Fibroblast of lung (primary cell): ENCODE measurements around the gene PPP2R3B. TPM values are rescaled to one million over a fixed set of nuclear protein-coding genes. Genes with fewer than 3 reads are reported as not detected.

Source experiments
- DNase-seq, 2 donors: peaks; one replicate each; pipeline versions ENCODE4 v3.0.0 to v3.0.0-alpha.2; 2010; ENCODE audit warnings: low read depth in 2 of 2
- H2AFZ ChIP-seq: 2 replicates; pipeline ENCODE4 v1.5.1; 2012; ENCODE audit warnings: low read length, control low read depth, inconsistent platforms
- H3K27ac ChIP-seq: 2 replicates; pipeline ENCODE4 v1.5.1; 2011; ENCODE audit warnings: low read length, control low read depth; ENCODE audit not compliant: insufficient read depth
- H3K27me3 ChIP-seq: 2 replicates; pipeline ENCODE4 v1.5.1; 2011; ENCODE audit warnings: mild to moderate bottlenecking, low read length; ENCODE audit not compliant: control insufficient read depth, insufficient read depth
- H3K36me3 ChIP-seq: 2 replicates; pipeline ENCODE4 v1.5.1; 2011; ENCODE audit warnings: low read length; ENCODE audit not compliant: control insufficient read depth, insufficient read depth
- H3K4me1 ChIP-seq: 2 replicates; pipeline ENCODE4 v1.5.1; 2011; ENCODE audit warnings: low read length; ENCODE audit not compliant: control insufficient read depth, insufficient read depth; ENCODE audit errors: extremely low read depth
- H3K4me2 ChIP-seq: 2 replicates; pipeline ENCODE4 v1.5.1; 2011; ENCODE audit warnings: low read length, control low read depth; ENCODE audit not compliant: insufficient read depth; ENCODE audit errors: extremely low read depth
- H3K4me3 ChIP-seq, 4 experiments: fragments of 200-600 bp in 1 of 4; sonication (generic) in 1 of 4; replicated peaks in 1 of 4; 2 replicates each; pipeline ENCODE4 v1.5.1; 2011 to 2016; ENCODE audit warnings: low read length in 4 of 4, low read depth in 3 of 4, mild to moderate bottlenecking in 3 of 4, control low read depth in 2 of 4, inconsistent platforms in 1 of 4, mixed read lengths in 1 of 4; ENCODE audit not compliant: insufficient read depth in 1 of 4; ENCODE audit errors: control extremely low read depth in 1 of 4
- H3K79me2 ChIP-seq: 2 replicates; pipeline ENCODE4 v1.5.1; 2012; ENCODE audit warnings: mild to moderate bottlenecking, low read length, inconsistent platforms; ENCODE audit not compliant: control insufficient read depth, insufficient read depth
- H3K9ac ChIP-seq: 2 replicates; pipeline ENCODE4 v1.5.1; 2011; ENCODE audit warnings: mild to moderate bottlenecking, low read length, control low read depth; ENCODE audit not compliant: insufficient read depth
- H3K9me3 ChIP-seq: 2 replicates; pipeline ENCODE4 v1.5.1; 2012; ENCODE audit warnings: low read depth, low read length; ENCODE audit not compliant: control insufficient read depth, insufficient read depth
- H4K20me1 ChIP-seq: 2 replicates; pipeline ENCODE4 v1.5.1; 2011; ENCODE audit warnings: low read length; ENCODE audit not compliant: control insufficient read depth, insufficient read depth; ENCODE audit errors: extremely low read depth
- CTCF ChIP-seq, 2 donors: IDR thresholded peaks in 1 of 2; conservative IDR thresholded peaks in 1 of 2; 1 replicate in 1 of 2; 2 replicates in 1 of 2; pipeline ENCODE4 v1.5.1; 2011 to 2012; ENCODE audit warnings: low read length in 2 of 2, control low read depth in 1 of 2, inconsistent platforms in 1 of 2, low read depth in 1 of 2, mild to moderate bottlenecking in 1 of 2
- EZH2 ChIP-seq: IDR thresholded peaks from 2 replicates; pipeline ENCODE4 v1.5.1; 2012; ENCODE audit warnings: low read length, control low read depth, mild to moderate bottlenecking; ENCODE audit errors: missing control alignments
- polyA plus RNA-seq, 2 donors: library from polyadenylated mRNA; depleted of rRNA in 1 of 2; stranded (reverse) in 1 of 2; unstranded in 1 of 2; fragments of >200 nt; gene quantifications; 2 replicates each; pipeline ENCODE4 v1.2.1, GENCODE V29; 2011 to 2012; ENCODE audit warnings: missing spikeins in 1 of 2
- total RNA-seq: library from RNA; depleted of rRNA; stranded (reverse); fragments of >200 nt; gene quantifications from 2 replicates; pipeline ENCODE4 v1.2.1, GENCODE V29; 2014

Gene PPP2R3B
- total and polyA plus RNA-seq, 2 donors (not counting 1 experiment from before 2014, with no cell fraction given) = 3.2 to 14.7 TPM

- TF ChIP-seq CTCF (conservative IDR thresholded peaks at IDR 0.05 in 1 of 2, IDR thresholded peaks at IDR 0.05 in 1 of 2; ENCODE audit: low read depth in 1 of 2, low read length in 2 of 2) (no peak), EZH2 (no peak)
Measured at GRCh38 chrX:295136-295535, 91.6 kb downstream of the PPP2R3B start.

GRCh38 chrX:292900-293897 is 93.5 kb downstream of the PPP2R3B start:
- TF ChIP-seq CTCF (conservative IDR thresholded peaks at IDR 0.05 in 1 of 2, IDR thresholded peaks at IDR 0.05 in 1 of 2; ENCODE audit: low read depth in 1 of 2, low read length in 2 of 2) (no peak), EZH2 (no peak)
- Histone ChIP-seq H3K4me1 (no peaks in the 10 kb centered on the region), H3K36me3 (peaks cover 17% of the 10 kb centered on the region), H3K9ac (no peak overlapping the region), H3K79me2 (no peaks in the 10 kb centered on the region), H2AFZ (no peak overlapping the region), H3K27ac (no peak overlapping the region), H3K4me3 (no peak overlapping the region), H3K27me3 (no peaks in the 10 kb centered on the region), H3K4me2 (no peak overlapping the region), H3K9me3 (no peaks in the 10 kb centered on the region), H4K20me1 (no peaks in the 10 kb centered on the region)
- DNase-seq = no peak

More at GRCh38 chrX:295136-295535, 91.6 kb downstream of the PPP2R3B start:
- no peak overlapping the region for H3K27ac ChIP-seq
- no peaks in the 10 kb centered on the region for H3K27me3 ChIP-seq
- H3K4me2 ChIP-seq = no peak overlapping the region
- no peaks in the 10 kb centered on the region for H3K9me3 ChIP-seq
- no peak overlapping the region for H3K4me3 ChIP-seq
- no peak overlapping the region for H2AFZ ChIP-seq
- no peak overlapping the region for H3K9ac ChIP-seq
- H3K79me2 ChIP-seq = no peaks in the 10 kb centered on the region
- H3K4me1 ChIP-seq = no peaks in the 10 kb centered on the region
- no peaks in the 10 kb centered on the region for H4K20me1 ChIP-seq
- no peak for DNase-seq
- peaks cover 14% of the 10 kb centered on the region for H3K36me3 ChIP-seq

- no peak for TF ChIP-seq EZH2
- no peak for TF ChIP-seq CTCF (conservative IDR thresholded peaks at IDR 0.05 in 1 of 2, IDR thresholded peaks at IDR 0.05 in 1 of 2; ENCODE audit: low read depth in 1 of 2, low read length in 2 of 2)
- Histone ChIP-seq H3K4me1 (no peaks in the 10 kb centered on the region), H2AFZ (no peak overlapping the region), H3K4me3 (no peak overlapping the region), H3K36me3 (peaks cover 16% of the 10 kb centered on the region), H4K20me1 (no peaks in the 10 kb centered on the region), H3K27me3 (no peaks in the 10 kb centered on the region), H3K27ac (no peak overlapping the region), H3K79me2 (no peaks in the 10 kb centered on the region), H3K4me2 (no peak overlapping the region), H3K9ac (no peak overlapping the region), H3K9me3 (no peaks in the 10 kb centered on the region)
- DNase-seq = no peak
Measured at GRCh38 chrX:291411-291901, 95.3 kb downstream of the PPP2R3B start.
